EL (cell line): Measurements from ENCODE around the gene GLRA3.
A peak's percentile ranks its signal among the peaks of the same experiment; 100 is the strongest.
"Not testable (repeated sequence)": the region's sequence is repeated elsewhere in the genome, so short reads cannot be mapped to it uniquely, and the experiment has no call there.

ENCODE experiments used
- DNase-seq: peaks from one replicate; pipeline ENCODE4 v3.0.0-alpha.2; 2016

The GLRA3 gene

GRCh38 chr4:174808836-174809235 lies 20.2 kb downstream of the GLRA3 start:
- DNase-seq = no peak

- no peak for DNase-seq
These were observed 20.9 kb downstream of the GLRA3 start for GRCh38 chr4:174808119-174808518.

- DNase-seq = no peak
These were observed 23.3 kb downstream of the GLRA3 start for GRCh38 chr4:174805746-174806145.

GRCh38 chr4:174794543-174795094 lies 34.4 kb downstream of the GLRA3 start:
- peak; percentile 4 for DNase-seq

- DNase-seq = no peak
These were observed 39.4 kb downstream of the GLRA3 start for GRCh38 chr4:174789657-174790056.

GRCh38 chr4:174778274-174778986 lies 50.6 kb downstream of the GLRA3 start:
- DNase-seq = not testable (repeated sequence)

GRCh38 chr4:174775366-174775765 lies 53.7 kb downstream of the GLRA3 start:
- no peak for DNase-seq

- DNase-seq = peak; percentile 29
These were observed 64.8 kb downstream of the GLRA3 start for GRCh38 chr4:174764105-174764729.

GRCh38 chr4:174763454-174764104 lies 65.5 kb downstream of the GLRA3 start:
- DNase-seq = no peak

- DNase-seq = no peak
These were observed 67.6 kb downstream of the GLRA3 start for GRCh38 chr4:174761451-174761850.

GRCh38 chr4:174757736-174758135 lies 71.3 kb downstream of the GLRA3 start:
- DNase-seq = no peak

GRCh38 chr4:174753021-174753420 lies 76.0 kb downstream of the GLRA3 start:
- DNase-seq = no peak

GRCh38 chr4:174752026-174752425 lies 77.0 kb downstream of the GLRA3 start:
- no peak for DNase-seq

GRCh38 chr4:174749091-174749490 lies 80.0 kb downstream of the GLRA3 start:
- DNase-seq = peak; percentile 3

GRCh38 chr4:174746710-174747109 lies 82.3 kb downstream of the GLRA3 start:
- no peak for DNase-seq

GRCh38 chr4:174742561-174742960 lies 86.5 kb downstream of the GLRA3 start:
- no peak for DNase-seq

- no peak for DNase-seq
These were observed 89.5 kb downstream of the GLRA3 start for GRCh38 chr4:174739576-174739975.

GRCh38 chr4:174734181-174734580 lies 94.9 kb downstream of the GLRA3 start:
- DNase-seq = no peak

GRCh38 chr4:174717828-174718227 lies 111.2 kb downstream of the GLRA3 start:
- DNase-seq = no peak

- no peak for DNase-seq
These were observed 111.9 kb downstream of the GLRA3 start for GRCh38 chr4:174716986-174717770.

- DNase-seq = peak; percentile 34
These were observed 114.4 kb downstream of the GLRA3 start for GRCh38 chr4:174714393-174715211.

- no peak for DNase-seq
These were observed 115.2 kb downstream of the GLRA3 start for GRCh38 chr4:174713821-174714220.
